ENCODE measurements around the gene TGFBR1.
"Not testable (repeated sequence)": the region's sequence is repeated elsewhere in the genome, so short reads cannot be mapped to it uniquely, and the experiment has no call there.

TGFBR1 gene

GRCh38 chr9:99192786-99193465 lies 88.0 kb downstream of the TGFBR1 start:
- DNase-seq: no peak

GRCh38 chr9:99193466-99193821 lies 88.5 kb downstream of the TGFBR1 start:
- DNase-seq: no peak

- DNase-seq: not testable (repeated sequence)
Measured at GRCh38 chr9:99196484-99196883, 91.6 kb downstream of the TGFBR1 start.

GRCh38 chr9:99197124-99197630 lies 92.3 kb downstream of the TGFBR1 start:
- no peak for DNase-seq

- DNase-seq: no peak
Measured at GRCh38 chr9:99197987-99198386, 93.1 kb downstream of the TGFBR1 start.

GRCh38 chr9:99199938-99200539 lies 95.1 kb downstream of the TGFBR1 start:
- no peak for DNase-seq

GRCh38 chr9:99201603-99202002 lies 96.7 kb downstream of the TGFBR1 start:
- DNase-seq: no peak
